Body of pancreas (tissue), 4 donors: ENCODE data around the gene ISL2.

ENCODE experiments used
- CTCF ChIP-seq, 7 experiments: fragments of 450-650 bp in 4 of 7; fragments of 200-600 bp in 3 of 7; sonication (generic) in 3 of 7; IDR thresholded peaks; one replicate each; pipeline ENCODE4 v1.5.1; 2016 to 2019; ENCODE audit warnings: antibody characterized with exemption in 7 of 7
- POLR2A ChIP-seq, 3 donors: fragments of 450-650 bp; IDR thresholded peaks; one replicate each; pipeline ENCODE4 v1.6.1; 2016; ENCODE audit warnings: antibody characterized with exemption in 3 of 3, mild to moderate bottlenecking in 2 of 3

- no peak for TF ChIP-seq CTCF (IDR thresholded peaks at IDR 0.05)
- TF ChIP-seq POLR2A (IDR thresholded peaks at IDR 0.05): no peak
Measured at GRCh38 chr15:76344893-76345582, 8.5 kb downstream of the ISL2 start.
